Astrocyte (in vitro differentiated cells and primary cell): Measurements from ENCODE around the gene IGFBP5. TPM values are rescaled to one million over a fixed set of nuclear protein-coding genes. Genes with fewer than 3 reads are reported as not detected.

ENCODE experiments used
- DNase-seq: peaks from one replicate; pipeline ENCODE4 v3.0.0-alpha.2; 2010; ENCODE audit warnings: low read depth
- FAIRE-seq: peaks from 2 replicates; lab custom pipeline; 2011; peaks lifted over from hg19 to GRCh38; lab: Jason Lieb, UNC
- H2AFZ ChIP-seq: 2 replicates; pipeline ENCODE4 v1.6.0; 2012; ENCODE audit warnings: low read depth, low read length, inconsistent platforms
- H3K27ac ChIP-seq: 2 replicates; pipeline ENCODE4 v1.5.1; 2011; ENCODE audit warnings: low read depth, low read length, inconsistent platforms
- H3K27me3 ChIP-seq: 2 replicates; pipeline ENCODE4 v1.6.0; 2011; ENCODE audit warnings: low read length, inconsistent platforms; ENCODE audit not compliant: insufficient read depth
- H3K36me3 ChIP-seq: 2 replicates; pipeline ENCODE4 v1.5.1; 2011; ENCODE audit warnings: low read length, inconsistent platforms; ENCODE audit not compliant: insufficient read depth
- H3K4me1 ChIP-seq: 2 replicates; pipeline ENCODE4 v1.5.1; 2011; ENCODE audit warnings: low read length, inconsistent platforms; ENCODE audit not compliant: insufficient read depth
- H3K4me2 ChIP-seq: 2 replicates; pipeline ENCODE4 v1.6.0; 2012; ENCODE audit warnings: low read length, inconsistent platforms
- H3K4me3 ChIP-seq: 2 replicates; pipeline ENCODE4 v1.5.1; 2011; ENCODE audit warnings: low read depth, mild to moderate bottlenecking, low read length, inconsistent platforms; ENCODE audit not compliant: insufficient read depth
- H3K79me2 ChIP-seq: 2 replicates; pipeline ENCODE4 v1.6.0; 2012; ENCODE audit warnings: mild to moderate bottlenecking, low read length, inconsistent platforms; ENCODE audit not compliant: insufficient read depth
- H3K9ac ChIP-seq: 2 replicates; pipeline ENCODE4 v1.6.0; 2012; ENCODE audit warnings: mild to moderate bottlenecking, low read length, inconsistent platforms
- H3K9me3 ChIP-seq: 2 replicates; pipeline ENCODE4 v1.5.1; 2012; ENCODE audit warnings: low read depth, mild to moderate bottlenecking, low read length, inconsistent platforms; ENCODE audit not compliant: insufficient read depth
- H4K20me1 ChIP-seq: 2 replicates; pipeline ENCODE4 v1.6.0; 2012; ENCODE audit warnings: low read length, inconsistent platforms; ENCODE audit not compliant: insufficient read depth
- H3K27ac Mint-ChIP-seq: one replicate; pipeline ENCODE4 v1.8.0; 2021; ENCODE audit warnings: mild to moderate bottlenecking, mixed read lengths; ENCODE audit not compliant: unreplicated experiment
- H3K27me3 Mint-ChIP-seq: one replicate; pipeline ENCODE4 v1.8.0; 2021; ENCODE audit warnings: low read depth, mixed read lengths; ENCODE audit not compliant: unreplicated experiment
- H3K36me3 Mint-ChIP-seq: one replicate; pipeline ENCODE4 v1.8.0; 2021; ENCODE audit warnings: low read depth, mixed read lengths; ENCODE audit not compliant: unreplicated experiment
- H3K4me1 Mint-ChIP-seq: one replicate; pipeline ENCODE4 v1.8.0; 2021; ENCODE audit warnings: low read depth, mixed read lengths; ENCODE audit not compliant: unreplicated experiment
- H3K4me3 Mint-ChIP-seq: one replicate; pipeline ENCODE4 v1.8.0; 2021; ENCODE audit warnings: mild to moderate bottlenecking, moderate library complexity, mixed read lengths; ENCODE audit not compliant: unreplicated experiment
- H3K9me3 Mint-ChIP-seq: one replicate; pipeline ENCODE4 v1.8.0; 2021; ENCODE audit warnings: mild to moderate bottlenecking, mixed read lengths; ENCODE audit not compliant: unreplicated experiment
- EZH2 ChIP-seq: IDR thresholded peaks from 2 replicates; pipeline ENCODE4 v1.6.1; 2012; ENCODE audit warnings: mild to moderate bottlenecking, low read length, inconsistent platforms; ENCODE audit not compliant: insufficient read depth
- total RNA-seq: library from RNA; stranded (reverse); gene quantifications from 2 replicates; pipeline ENCODE4 v1.2.1, GENCODE V29; 2021
- TF ChIP-seq, protein P1 (sequence below): IDR thresholded peaks from 2 replicates; pipeline ENCODE4 v1.5.1; 2011; ENCODE audit warnings: low read depth, mild to moderate bottlenecking, inconsistent platforms, low read length, moderate library complexity; ENCODE audit not compliant: insufficient read depth

IGFBP5 gene
- total RNA-seq, 1 donor from 2014 or later = 422 TPM

DNA sequence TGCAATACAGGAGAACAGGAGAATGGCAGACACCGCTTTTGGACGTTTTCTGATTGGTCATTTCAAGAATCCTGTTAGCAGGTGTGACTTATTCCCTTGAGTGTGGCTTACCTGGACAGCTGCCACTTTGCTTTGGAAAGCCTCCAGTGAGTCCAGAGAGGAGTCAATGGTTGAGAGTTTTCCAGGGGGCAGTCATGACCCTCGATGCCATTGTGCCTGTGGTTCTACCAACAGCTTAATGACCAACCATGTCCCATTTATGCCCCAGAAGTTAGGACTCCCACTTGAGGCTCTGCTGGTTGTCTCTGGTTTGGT lies 49.8 kb downstream of the IGFBP5 start:
- H3K9me3 ChIP-seq = no peaks in the 10 kb centered on the region
- H2AFZ ChIP-seq = no peak overlapping the region
- DNase-seq (no peak), FAIRE-seq (peak; percentile 41)
- no peak overlapping the region for H3K27ac Mint-ChIP-seq
- no peak overlapping the region for H3K4me3 Mint-ChIP-seq
- H3K4me1 ChIP-seq = peaks cover 19% of the 10 kb centered on the region
- H3K4me3 ChIP-seq = no peak overlapping the region
- H3K9me3 Mint-ChIP-seq = peaks cover 2% of the 10 kb centered on the region
- no peak for TF ChIP-seq EZH2
- H4K20me1 ChIP-seq = peaks cover 22% of the 10 kb centered on the region
- no peaks in the 10 kb centered on the region for H3K27me3 ChIP-seq
- H3K9ac ChIP-seq = no peak overlapping the region
- peaks cover 3% of the 10 kb centered on the region for H3K36me3 ChIP-seq
- no peak overlapping the region for H3K27ac ChIP-seq
- H3K79me2 ChIP-seq = peaks cover 65% of the 10 kb centered on the region
- no peak overlapping the region for H3K4me2 ChIP-seq
- no peaks in the 10 kb centered on the region for H3K27me3 Mint-ChIP-seq
- peaks cover 43% of the 10 kb centered on the region for H3K36me3 Mint-ChIP-seq
- H3K4me1 Mint-ChIP-seq = peaks cover 58% of the 10 kb centered on the region

GRCh38 chr2:216644842-216645635 lies 50.3 kb downstream of the IGFBP5 start:
- no peak overlapping the region for H3K4me3 ChIP-seq
- H3K4me1 ChIP-seq = peaks cover 19% of the 10 kb centered on the region
- Mint-ChIP-seq H3K4me1 (peaks cover 54% of the 10 kb centered on the region), H3K9me3 (peaks cover 2% of the 10 kb centered on the region), H3K36me3 (peaks cover 42% of the 10 kb centered on the region), H3K4me3 (no peak overlapping the region), H3K27me3 (no peaks in the 10 kb centered on the region), H3K27ac (no peak overlapping the region)
- H3K27ac ChIP-seq = no peak overlapping the region
- no peak overlapping the region for H3K4me2 ChIP-seq
- no peaks in the 10 kb centered on the region for H3K9me3 ChIP-seq
- peaks cover 19% of the 10 kb centered on the region for H4K20me1 ChIP-seq
- no peak for TF ChIP-seq EZH2
- TF ChIP-seq, protein P1, sequence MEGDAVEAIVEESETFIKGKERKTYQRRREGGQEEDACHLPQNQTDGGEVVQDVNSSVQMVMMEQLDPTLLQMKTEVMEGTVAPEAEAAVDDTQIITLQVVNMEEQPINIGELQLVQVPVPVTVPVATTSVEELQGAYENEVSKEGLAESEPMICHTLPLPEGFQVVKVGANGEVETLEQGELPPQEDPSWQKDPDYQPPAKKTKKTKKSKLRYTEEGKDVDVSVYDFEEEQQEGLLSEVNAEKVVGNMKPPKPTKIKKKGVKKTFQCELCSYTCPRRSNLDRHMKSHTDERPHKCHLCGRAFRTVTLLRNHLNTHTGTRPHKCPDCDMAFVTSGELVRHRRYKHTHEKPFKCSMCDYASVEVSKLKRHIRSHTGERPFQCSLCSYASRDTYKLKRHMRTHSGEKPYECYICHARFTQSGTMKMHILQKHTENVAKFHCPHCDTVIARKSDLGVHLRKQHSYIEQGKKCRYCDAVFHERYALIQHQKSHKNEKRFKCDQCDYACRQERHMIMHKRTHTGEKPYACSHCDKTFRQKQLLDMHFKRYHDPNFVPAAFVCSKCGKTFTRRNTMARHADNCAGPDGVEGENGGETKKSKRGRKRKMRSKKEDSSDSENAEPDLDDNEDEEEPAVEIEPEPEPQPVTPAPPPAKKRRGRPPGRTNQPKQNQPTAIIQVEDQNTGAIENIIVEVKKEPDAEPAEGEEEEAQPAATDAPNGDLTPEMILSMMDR = no peak
- no peak for FAIRE-seq
- H3K27me3 ChIP-seq = no peaks in the 10 kb centered on the region
- no peak overlapping the region for H3K9ac ChIP-seq
- H3K79me2 ChIP-seq = peaks cover 65% of the 10 kb centered on the region
- H3K36me3 ChIP-seq = peaks cover 3% of the 10 kb centered on the region
- H2AFZ ChIP-seq = no peak overlapping the region
- DNase-seq = no peak

- Histone ChIP-seq H3K79me2 (peaks cover 64% of the 10 kb centered on the region), H3K4me1 (peaks cover 19% of the 10 kb centered on the region), H3K9me3 (no peaks in the 10 kb centered on the region), H3K27me3 (no peaks in the 10 kb centered on the region), H2AFZ (peak overlapping the region; percentile 15), H3K36me3 (peaks cover 3% of the 10 kb centered on the region), H3K9ac (no peak overlapping the region), H3K4me3 (no peak overlapping the region), H4K20me1 (peaks cover 14% of the 10 kb centered on the region), H3K4me2 (peak overlapping the region; percentile 59), H3K27ac (no peak overlapping the region)
- H3K9me3 Mint-ChIP-seq = peaks cover 2% of the 10 kb centered on the region
- FAIRE-seq = no peak
- peak overlapping the region; percentile 82 for H3K27ac Mint-ChIP-seq
- H3K27me3 Mint-ChIP-seq = no peaks in the 10 kb centered on the region
- no peak for TF ChIP-seq EZH2
- TF ChIP-seq, protein P1 = no peak
- peak; percentile 62 for DNase-seq
- H3K4me3 Mint-ChIP-seq = no peak overlapping the region
- H3K36me3 Mint-ChIP-seq = peaks cover 45% of the 10 kb centered on the region
- H3K4me1 Mint-ChIP-seq = peaks cover 49% of the 10 kb centered on the region
Measured at GRCh38 chr2:216643986-216644659, 51.2 kb downstream of the IGFBP5 start.
